SK-N-SH (cell line): ENCODE results near the gene NTRK2.

Source experiments
- CTCF ChIP-seq: fragments of 200-600 bp; sonication (generic); IDR thresholded peaks from 2 replicates; pipeline ENCODE4 v1.6.1; 2017; ENCODE audit warnings: antibody characterized with exemption, mild to moderate bottlenecking, moderate library complexity
- EP300 ChIP-seq, 2 experiments: IDR thresholded peaks; 2 replicates each; pipeline versions ENCODE4 v1.4.0 to v1.6.1; 2012; ENCODE audit warnings: borderline replicate concordance in 1 of 2, low read depth in 1 of 2, low read length in 1 of 2
- EZH2phosphoT487 ChIP-seq: fragments of 200-600 bp; sonication (generic); IDR thresholded peaks from 2 replicates; pipeline ENCODE4 v1.6.1; 2017; ENCODE audit warnings: low read depth, mixed run types, mild to moderate bottlenecking, antibody characterized with exemption, moderate library complexity, borderline replicate concordance
- POLR2AphosphoS5 ChIP-seq: IDR thresholded peaks from 2 replicates; pipeline ENCODE4 v1.6.1; 2012; ENCODE audit warnings: low read depth, low read length
- RAD21 ChIP-seq: IDR thresholded peaks from 2 replicates; pipeline ENCODE4 v1.6.1; 2012; ENCODE audit warnings: mild to moderate bottlenecking, low read length
- REST ChIP-seq: IDR thresholded peaks from 2 replicates; pipeline ENCODE4 v1.6.1; 2012; ENCODE audit warnings: mild to moderate bottlenecking, low read depth, low read length, moderate library complexity
- RXRA ChIP-seq: IDR thresholded peaks from 2 replicates; pipeline ENCODE4 v1.4.0; 2012; ENCODE audit warnings: low read depth, mild to moderate bottlenecking, borderline replicate concordance
- ZBTB33 ChIP-seq: IDR thresholded peaks from 2 replicates; pipeline ENCODE4 v1.4.0; 2012; ENCODE audit warnings: low read depth, borderline replicate concordance

- TF ChIP-seq EZH2phosphoT487 (no peak), ZBTB33 (no peak), POLR2AphosphoS5 (no peak), CTCF (no peak), EP300 (IDR thresholded peaks at IDR 0.05; ENCODE audit: borderline replicate concordance in 1 of 2, low read depth in 1 of 2, low read length in 1 of 2) (no peak), REST (no peak), RXRA (no peak), RAD21 (no peak)
Observed at GRCh38 chr9:84812355-84812754, 142.8 kb downstream of the NTRK2 start.
